Measurements from ENCODE around the gene CPA4.

DNA sequence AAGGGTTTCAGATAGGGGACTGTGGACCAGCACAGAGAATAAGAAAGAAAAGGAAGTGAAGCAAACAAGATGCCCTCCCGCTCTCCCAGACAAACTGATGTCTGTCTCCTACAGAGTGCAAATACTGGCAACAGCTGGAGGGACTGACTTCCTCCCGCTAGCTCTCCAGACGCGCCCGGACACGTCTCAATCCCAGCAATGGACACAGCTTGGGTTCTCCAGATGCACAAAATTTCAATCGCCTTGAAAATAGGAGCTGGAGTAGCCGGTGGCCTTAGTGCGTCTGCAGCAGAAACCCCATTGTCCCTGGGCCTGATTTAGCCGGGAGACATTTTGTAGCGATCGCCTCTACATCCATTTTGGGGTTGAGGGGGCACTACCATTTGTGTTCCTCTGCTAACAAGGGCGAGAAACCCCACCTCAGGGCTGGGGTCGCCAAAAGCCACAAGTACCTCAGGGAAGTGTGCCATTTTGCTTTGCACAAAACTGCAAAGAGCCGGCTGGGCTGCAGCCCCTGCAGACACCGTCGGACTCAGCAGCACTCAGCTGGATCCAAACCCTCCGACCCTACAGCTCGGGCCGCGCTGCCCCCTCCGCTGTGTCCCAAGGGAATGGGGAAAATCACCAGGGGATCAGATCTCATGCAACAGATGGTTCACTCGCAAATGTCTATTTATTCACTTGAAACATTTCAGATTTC lies 20.4 kb upstream of the CPA4 start:
- TF ChIP-seq, protein P1, sequence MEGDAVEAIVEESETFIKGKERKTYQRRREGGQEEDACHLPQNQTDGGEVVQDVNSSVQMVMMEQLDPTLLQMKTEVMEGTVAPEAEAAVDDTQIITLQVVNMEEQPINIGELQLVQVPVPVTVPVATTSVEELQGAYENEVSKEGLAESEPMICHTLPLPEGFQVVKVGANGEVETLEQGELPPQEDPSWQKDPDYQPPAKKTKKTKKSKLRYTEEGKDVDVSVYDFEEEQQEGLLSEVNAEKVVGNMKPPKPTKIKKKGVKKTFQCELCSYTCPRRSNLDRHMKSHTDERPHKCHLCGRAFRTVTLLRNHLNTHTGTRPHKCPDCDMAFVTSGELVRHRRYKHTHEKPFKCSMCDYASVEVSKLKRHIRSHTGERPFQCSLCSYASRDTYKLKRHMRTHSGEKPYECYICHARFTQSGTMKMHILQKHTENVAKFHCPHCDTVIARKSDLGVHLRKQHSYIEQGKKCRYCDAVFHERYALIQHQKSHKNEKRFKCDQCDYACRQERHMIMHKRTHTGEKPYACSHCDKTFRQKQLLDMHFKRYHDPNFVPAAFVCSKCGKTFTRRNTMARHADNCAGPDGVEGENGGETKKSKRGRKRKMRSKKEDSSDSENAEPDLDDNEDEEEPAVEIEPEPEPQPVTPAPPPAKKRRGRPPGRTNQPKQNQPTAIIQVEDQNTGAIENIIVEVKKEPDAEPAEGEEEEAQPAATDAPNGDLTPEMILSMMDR (IDR thresholded peaks at IDR 0.05) = no peak
- no peak for TF ChIP-seq POLR2A (IDR thresholded peaks at IDR 0.05)
- TF ChIP-seq POLR2AphosphoS5 (IDR thresholded peaks at IDR 0.05) = no peak
